Breast epithelium (tissue), 4 donors: ENCODE data around the gene ADAMTS18. TPM values are rescaled to one million over a fixed set of nuclear protein-coding genes. Genes with fewer than 3 reads are reported as not detected.
A peak's percentile ranks its signal among the peaks of the same experiment; 100 is the strongest.

ENCODE experiments used
- DNase-seq, 2 donors: peaks; one replicate each; pipeline ENCODE4 v3.0.0-alpha.2; 2019; ENCODE audit warnings: low spot score in 2 of 2
- H3K27ac ChIP-seq, 2 donors: fragments of 200-600 bp; sonication (generic) in 1 of 2; one replicate each; pipeline ENCODE4 v1.5.1; 2016 to 2019; ENCODE audit warnings: mild to moderate bottlenecking in 1 of 2
- H3K27me3 ChIP-seq, 2 donors: fragments of 200-600 bp; sonication (generic) in 1 of 2; one replicate each; pipeline versions ENCODE4 v1.5.1 to v1.6.0; 2017 to 2019; ENCODE audit warnings: control low read depth in 1 of 2, mild to moderate bottlenecking in 1 of 2
- H3K36me3 ChIP-seq: fragments of 200-600 bp; one replicate; pipeline ENCODE4 v1.5.1; 2019
- H3K4me1 ChIP-seq, 2 donors: fragments of 200-600 bp; sonication (generic); one replicate each; pipeline ENCODE4 v1.5.1; 2016 to 2019; ENCODE audit warnings: control low read depth in 1 of 2
- H3K4me3 ChIP-seq, 3 donors: fragments of 200-600 bp; sonication (generic); 1 replicate in 2 of 3; 2 replicates in 1 of 3; pipeline ENCODE4 v1.5.1; 2016 to 2019; ENCODE audit warnings: mild to moderate bottlenecking in 3 of 3, moderate library complexity in 2 of 3
- H3K9me3 ChIP-seq, 2 donors: fragments of 200-600 bp; sonication (generic) in 1 of 2; one replicate each; pipeline ENCODE4 v1.5.1; 2016 to 2019; ENCODE audit warnings: control low read depth in 1 of 2
- CTCF ChIP-seq, 3 donors: fragments of 450-650 bp; IDR thresholded peaks; one replicate each; pipeline ENCODE4 v1.5.1; 2016 to 2017; ENCODE audit warnings: antibody characterized with exemption in 3 of 3, mild to moderate bottlenecking in 3 of 3, moderate library complexity in 3 of 3
- POLR2A ChIP-seq: fragments of 450-650 bp; IDR thresholded peaks from one replicate; pipeline ENCODE4 v1.6.1; 2016; ENCODE audit warnings: antibody characterized with exemption, mild to moderate bottlenecking, moderate library complexity
- POLR2AphosphoS5 ChIP-seq, 3 donors: sonication (generic); formaldehyde crosslinking; IDR thresholded peaks; one replicate each; pipeline ENCODE4 v1.6.1; 2017; ENCODE audit warnings: antibody characterized with exemption in 3 of 3
- intact Hi-C: fragments of 100-400 bp; cut with DNase I; formaldehyde crosslinking; loops from one replicate; pipeline ENCODE4 v1.15.1; 2023; ENCODE audit warnings: low total_unique reads
- total RNA-seq, 3 donors: library from RNA; depleted of rRNA; stranded (reverse); fragments of >200 nt; gene quantifications; one replicate each; pipeline ENCODE4 v1.1.0, GENCODE V29; 2016

Gene ADAMTS18
- total RNA-seq, 3 donors from 2014 or later = 0.48 to 20.6 (median 1.9) TPM

DNA sequence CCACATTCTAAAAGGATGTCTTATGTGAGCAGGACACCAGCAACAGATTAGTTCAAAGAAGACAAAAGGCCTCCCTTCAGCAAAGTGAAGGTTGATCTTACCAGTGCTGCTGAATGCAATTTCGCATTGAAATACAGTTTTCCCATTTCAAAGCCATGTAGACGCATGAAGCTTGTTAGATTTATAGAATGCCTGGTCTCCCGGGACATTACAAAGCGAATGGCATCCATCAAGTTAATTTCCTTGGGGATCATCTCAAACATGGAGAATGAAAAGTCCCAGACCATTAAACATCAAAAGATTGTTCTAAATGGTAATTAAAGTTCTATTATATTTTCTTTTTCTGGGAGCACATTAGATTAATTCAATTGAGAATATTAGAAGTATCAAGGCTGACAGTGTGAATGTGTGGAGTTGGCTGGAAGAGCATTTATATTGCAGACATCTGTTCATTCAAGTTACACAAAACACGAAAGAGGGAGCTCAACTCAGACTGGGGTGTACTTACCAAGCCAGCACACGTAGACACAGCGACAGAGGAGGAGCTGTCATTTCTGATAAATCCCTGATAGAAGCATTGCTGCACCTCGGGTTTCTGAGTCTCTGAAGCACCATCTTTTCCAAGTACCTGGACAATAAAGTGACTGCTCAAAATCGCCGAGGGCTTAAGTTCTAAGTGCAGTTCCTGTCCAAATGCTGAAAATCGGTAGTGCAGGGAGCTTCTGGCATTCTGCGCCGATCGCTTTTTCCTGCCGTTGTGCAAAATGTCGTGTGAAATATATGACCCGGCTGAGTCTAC, 3.8 kb downstream of the ADAMTS18 start:
- Histone ChIP-seq H3K4me1 (no peaks in the 10 kb centered on the region), H3K27ac (no peak overlapping the region), H3K36me3 (no peaks in the 10 kb centered on the region), H3K9me3 (no peaks in the 10 kb centered on the region), H3K27me3 (peaks cover 0 to 22% of the 10 kb centered on the region in 2 donors), H3K4me3 (peak overlapping the region in 2 of 3 donors; percentile 10 to 44)
- TF ChIP-seq POLR2A (no peak), POLR2AphosphoS5 (IDR thresholded peaks at IDR 0.05) (no peak), CTCF (IDR thresholded peaks at IDR 0.05) (no peak)
- intact Hi-C loops = no loop called here
- DNase-seq = no peak

DNA sequence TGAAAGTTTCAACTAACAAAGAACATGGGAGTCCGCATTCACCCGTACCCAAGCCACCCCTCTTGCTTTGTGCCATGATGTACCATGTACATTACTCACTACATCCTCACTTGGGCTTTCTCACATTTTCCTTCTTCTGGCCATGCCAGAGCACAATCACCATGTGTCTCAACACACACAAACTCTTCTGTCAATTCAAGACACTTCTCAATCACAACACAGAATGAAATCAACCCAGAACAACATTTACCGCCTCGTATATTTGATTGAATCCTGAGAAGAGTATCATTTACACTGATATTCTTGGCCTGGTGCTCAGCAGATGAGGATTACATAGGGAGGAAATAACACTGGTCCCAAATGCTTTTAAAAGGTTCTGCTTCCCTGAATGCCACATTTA, 4.5 kb downstream of the ADAMTS18 start:
- no peaks in the 10 kb centered on the region for H3K9me3 ChIP-seq
- intact Hi-C loops = no loop called here
- no peak overlapping the region for H3K27ac ChIP-seq
- DNase-seq = no peak
- H3K4me1 ChIP-seq = no peaks in the 10 kb centered on the region
- H3K4me3 ChIP-seq = no peak overlapping the region
- TF ChIP-seq POLR2AphosphoS5 (IDR thresholded peaks at IDR 0.05) = no peak
- no peak for TF ChIP-seq POLR2A
- no peak for TF ChIP-seq CTCF (IDR thresholded peaks at IDR 0.05)
- peaks cover 0 to 22% of the 10 kb centered on the region in 2 donors for H3K27me3 ChIP-seq
- no peaks in the 10 kb centered on the region for H3K36me3 ChIP-seq

GRCh38 chr16:77424871-77425604, 9.8 kb downstream of the ADAMTS18 start:
- Histone ChIP-seq H3K4me1 (no peaks in the 10 kb centered on the region), H3K27ac (no peak overlapping the region), H3K4me3 (no peak overlapping the region), H3K27me3 (no peaks in the 10 kb centered on the region), H3K36me3 (no peaks in the 10 kb centered on the region), H3K9me3 (no peaks in the 10 kb centered on the region)
- intact Hi-C loops = no loop called here
- DNase-seq = no peak
- no peak for TF ChIP-seq POLR2A
- TF ChIP-seq POLR2AphosphoS5 (IDR thresholded peaks at IDR 0.05) = no peak
- TF ChIP-seq CTCF (IDR thresholded peaks at IDR 0.05) = no peak

GRCh38 chr16:77422196-77422784, 12.5 kb downstream of the ADAMTS18 start:
- no peak for TF ChIP-seq POLR2AphosphoS5 (IDR thresholded peaks at IDR 0.05)
- no peak for TF ChIP-seq CTCF (IDR thresholded peaks at IDR 0.05)
- TF ChIP-seq POLR2A = no peak
- H3K36me3 ChIP-seq = no peaks in the 10 kb centered on the region

More at GRCh38 chr16:77422196-77422784, 12.5 kb downstream of the ADAMTS18 start:
- no peak for DNase-seq
- H3K4me1 ChIP-seq = no peaks in the 10 kb centered on the region
- H3K27me3 ChIP-seq = no peaks in the 10 kb centered on the region
- H3K9me3 ChIP-seq = no peaks in the 10 kb centered on the region
- intact Hi-C loops = no loop called here
- no peak overlapping the region for H3K27ac ChIP-seq
- no peak overlapping the region for H3K4me3 ChIP-seq
